MCF 10A (cell line): ENCODE measurements around the gene GPR12. TPM values are rescaled to one million over a fixed set of nuclear protein-coding genes. Genes with fewer than 3 reads are reported as not detected.

Experiments used
- Bru-seq: library from RNA; stranded (reverse); fragments of 400-500 nt; gene quantifications from one replicate; lab custom pipeline; 2021; lab: Mats Ljungman, UMichigan
- BruChase-seq, 2 experiments: library from RNA; stranded (reverse); fragments of 400-500 nt; gene quantifications; one replicate each; lab custom pipeline; 2021; lab: Mats Ljungman, UMichigan
- BruUV-seq: library from RNA; stranded (reverse); fragments of 400-500 nt; replicated peaks from 2 replicates; lab custom pipeline; 2021; lab: Mats Ljungman, UMichigan
- CTCF ChIA-PET: fragments of 300-600 bp; sonication (Branson Sonifier 250); formaldehyde crosslinking; extraction: SDS; loops from one replicate; lab custom pipeline; 2021; ENCODE audit warnings: antibody characterized with exemption, inconsistent platforms; lab: Yijun Ruan, JAX
- POLR2A ChIA-PET: fragments of 300-600, 350-650 bp; sonication (Branson Sonifier 250); formaldehyde crosslinking; extraction: SDS; loops from one replicate; lab custom pipeline; 2020; ENCODE audit warnings: antibody characterized with exemption, inconsistent platforms; lab: Yijun Ruan, JAX
- DNase-seq: peaks from one replicate; pipeline ENCODE4 v3.0.0-alpha.2; 2018; ENCODE audit not compliant: unreplicated experiment
- H3K27ac Mint-ChIP-seq: one replicate; pipeline ENCODE4 v1.8.0; 2022; ENCODE audit warnings: mild to moderate bottlenecking, low read depth, mixed read lengths; ENCODE audit not compliant: unreplicated experiment
- H3K27me3 Mint-ChIP-seq: one replicate; pipeline ENCODE4 v1.8.0; 2022; ENCODE audit warnings: mixed read lengths; ENCODE audit not compliant: insufficient read depth, unreplicated experiment
- H3K36me3 Mint-ChIP-seq: one replicate; pipeline ENCODE4 v1.8.0; 2022; ENCODE audit warnings: mild to moderate bottlenecking, moderate library complexity, mixed read lengths; ENCODE audit not compliant: insufficient read depth, unreplicated experiment
- H3K4me1 Mint-ChIP-seq: one replicate; pipeline ENCODE4 v1.8.0; 2022; ENCODE audit warnings: mixed read lengths; ENCODE audit not compliant: insufficient read depth, unreplicated experiment
- H3K4me3 Mint-ChIP-seq: one replicate; pipeline ENCODE4 v1.8.0; 2022; ENCODE audit warnings: mild to moderate bottlenecking, moderate library complexity, mixed read lengths; ENCODE audit not compliant: unreplicated experiment
- H3K9me3 Mint-ChIP-seq: one replicate; pipeline ENCODE4 v1.8.0; 2022; ENCODE audit warnings: mixed read lengths; ENCODE audit not compliant: unreplicated experiment
- intact Hi-C: fragments of 100-400 bp; cut with micrococcal nuclease; formaldehyde crosslinking; loops from 2 replicates; pipeline ENCODE4 v1.14.1; 2022
- long read RNA-seq: library from polyadenylated mRNA; stranded (forward); transcript quantifications from one replicate; pipeline ENCODE4 v2.0.0, GENCODE V29; 2022
- total RNA-seq: library from RNA; stranded (reverse); gene quantifications from 2 replicates; pipeline ENCODE4 v1.2.3, GENCODE V29; 2022
- TF ChIP-seq, protein P1 (sequence below): fragments of 200-600 bp; IDR thresholded peaks from one replicate; pipeline ENCODE4 v1.8.0; 2022; ENCODE audit warnings: antibody characterized with exemption, mild to moderate bottlenecking; ENCODE audit not compliant: unreplicated experiment

The GPR12 gene, protein sequence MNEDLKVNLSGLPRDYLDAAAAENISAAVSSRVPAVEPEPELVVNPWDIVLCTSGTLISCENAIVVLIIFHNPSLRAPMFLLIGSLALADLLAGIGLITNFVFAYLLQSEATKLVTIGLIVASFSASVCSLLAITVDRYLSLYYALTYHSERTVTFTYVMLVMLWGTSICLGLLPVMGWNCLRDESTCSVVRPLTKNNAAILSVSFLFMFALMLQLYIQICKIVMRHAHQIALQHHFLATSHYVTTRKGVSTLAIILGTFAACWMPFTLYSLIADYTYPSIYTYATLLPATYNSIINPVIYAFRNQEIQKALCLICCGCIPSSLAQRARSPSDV
- total RNA-seq (not detected in 2 replicates), Bru-seq, nascent RNA (not detected), BruChase-seq, experiment 1, labeled RNA remaining after a 6-hour chase (not detected), BruChase-seq, experiment 2, labeled RNA remaining after a 2-hour chase (not detected)
- long read RNA-seq = 0 reads

DNA sequence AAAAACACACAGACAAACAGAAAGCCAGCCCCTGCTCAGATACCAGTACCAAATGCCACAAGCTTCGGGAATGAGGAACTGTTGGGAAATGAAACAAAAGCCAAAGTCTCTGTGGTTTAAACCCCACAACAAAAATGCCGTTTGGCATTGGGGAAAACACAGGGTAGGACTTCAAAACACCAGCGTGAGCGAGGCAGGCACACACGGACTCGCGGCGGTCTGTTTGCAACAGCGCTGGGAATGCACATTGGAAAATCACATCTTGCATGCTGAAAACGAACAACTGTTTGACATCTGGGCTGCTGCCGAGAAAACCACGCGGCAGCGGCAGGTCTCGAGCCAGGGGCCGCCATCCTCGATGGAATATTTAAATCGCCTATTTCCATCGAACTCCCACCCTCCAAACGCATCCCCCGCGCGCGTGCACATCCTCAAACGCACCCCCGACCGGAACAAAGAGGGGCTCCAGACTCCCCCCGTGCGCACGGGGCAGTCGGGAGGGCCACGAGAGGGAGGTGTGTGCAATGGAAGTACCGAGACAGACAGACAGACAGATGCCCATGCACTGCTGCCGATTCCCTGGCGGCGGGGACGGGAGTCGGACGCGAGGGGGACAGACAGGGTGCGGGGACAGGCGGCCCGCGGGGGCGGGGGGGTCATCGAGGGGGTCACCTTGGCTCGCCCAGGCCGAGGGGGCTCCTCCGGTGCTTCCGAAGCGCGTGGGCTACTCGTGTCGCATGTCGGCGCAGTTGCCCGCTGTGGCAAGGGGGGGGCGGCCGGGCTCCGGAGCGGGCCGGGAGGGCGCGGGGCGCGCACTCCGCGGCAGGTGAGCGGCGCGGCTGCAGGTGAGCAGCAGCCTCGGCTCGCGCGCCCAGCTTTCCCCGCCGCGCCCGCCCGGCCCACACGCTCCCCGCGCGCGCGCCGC, at the start of gene GPR12:
Gene GPR12 (minus strand): TSS at position 880 of the 925 bp plus-strand sequence. CDS start 959 bp downstream, outside the sequence.
- no peaks in the 10 kb centered on the region for H3K4me1 Mint-ChIP-seq
- intact Hi-C loops = no loop called here
- TF ChIP-seq, protein P1, sequence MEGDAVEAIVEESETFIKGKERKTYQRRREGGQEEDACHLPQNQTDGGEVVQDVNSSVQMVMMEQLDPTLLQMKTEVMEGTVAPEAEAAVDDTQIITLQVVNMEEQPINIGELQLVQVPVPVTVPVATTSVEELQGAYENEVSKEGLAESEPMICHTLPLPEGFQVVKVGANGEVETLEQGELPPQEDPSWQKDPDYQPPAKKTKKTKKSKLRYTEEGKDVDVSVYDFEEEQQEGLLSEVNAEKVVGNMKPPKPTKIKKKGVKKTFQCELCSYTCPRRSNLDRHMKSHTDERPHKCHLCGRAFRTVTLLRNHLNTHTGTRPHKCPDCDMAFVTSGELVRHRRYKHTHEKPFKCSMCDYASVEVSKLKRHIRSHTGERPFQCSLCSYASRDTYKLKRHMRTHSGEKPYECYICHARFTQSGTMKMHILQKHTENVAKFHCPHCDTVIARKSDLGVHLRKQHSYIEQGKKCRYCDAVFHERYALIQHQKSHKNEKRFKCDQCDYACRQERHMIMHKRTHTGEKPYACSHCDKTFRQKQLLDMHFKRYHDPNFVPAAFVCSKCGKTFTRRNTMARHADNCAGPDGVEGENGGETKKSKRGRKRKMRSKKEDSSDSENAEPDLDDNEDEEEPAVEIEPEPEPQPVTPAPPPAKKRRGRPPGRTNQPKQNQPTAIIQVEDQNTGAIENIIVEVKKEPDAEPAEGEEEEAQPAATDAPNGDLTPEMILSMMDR = no peak
- no peaks in the 10 kb centered on the region for H3K9me3 Mint-ChIP-seq
- peaks cover 90% of the 10 kb centered on the region for H3K27me3 Mint-ChIP-seq
- CTCF ChIA-PET = interaction anchor here (0.9 to 1.0 kb wide), 2 partner anchors 10 to 172 kb away, joined by 3 read pairs; no protein-coding TSS in a partner anchor
- no TSS peak for BruUV-seq
- POLR2A ChIA-PET = interaction anchor here (0.8 kb wide), 1 partner anchor 10 kb away, joined by 4 read pairs; no protein-coding TSS in a partner anchor
- peak within 1 kb of the TSS; percentile 35 for H3K4me3 Mint-ChIP-seq
- no peaks in the 10 kb centered on the region for H3K36me3 Mint-ChIP-seq
- H3K27ac Mint-ChIP-seq = no peak within 1 kb of the TSS
- no peak for DNase-seq

DNA sequence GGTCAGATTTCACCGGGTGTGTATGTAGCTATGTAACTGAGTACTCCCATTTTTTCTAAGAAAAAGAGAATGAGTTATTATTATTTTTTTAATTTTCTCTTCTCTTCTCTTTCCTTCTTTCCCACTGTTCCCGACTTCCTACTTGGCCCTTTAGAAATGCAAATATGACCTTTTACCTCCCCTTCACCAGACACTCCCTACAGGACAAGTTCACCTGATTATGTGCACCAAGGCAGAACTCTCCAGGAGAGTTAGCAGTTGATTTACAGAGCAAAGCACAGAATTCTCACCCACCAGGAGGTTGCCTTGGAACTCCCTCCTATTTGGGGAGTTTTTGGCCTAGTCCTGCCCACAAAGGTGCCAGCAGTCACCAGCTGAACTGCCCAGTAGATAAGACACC, 49.5 kb upstream of the GPR12 start:
- Mint-ChIP-seq H3K36me3 (no peaks in the 10 kb centered on the region), H3K4me1 (no peaks in the 10 kb centered on the region), H3K27me3 (peaks cover 69% of the 10 kb centered on the region), H3K4me3 (no peak overlapping the region), H3K27ac (no peak overlapping the region), H3K9me3 (no peaks in the 10 kb centered on the region)
- ChIA-PET POLR2A (no interaction called here), CTCF (interaction anchor here (0.6 kb wide), 1 partner anchor 82 kb away, joined by 3 read pairs; no protein-coding TSS in a partner anchor)
- TF ChIP-seq, protein P1 = no peak
- no peak for DNase-seq
- BruUV-seq = no TSS peak
- intact Hi-C loops = no loop called here

DNA sequence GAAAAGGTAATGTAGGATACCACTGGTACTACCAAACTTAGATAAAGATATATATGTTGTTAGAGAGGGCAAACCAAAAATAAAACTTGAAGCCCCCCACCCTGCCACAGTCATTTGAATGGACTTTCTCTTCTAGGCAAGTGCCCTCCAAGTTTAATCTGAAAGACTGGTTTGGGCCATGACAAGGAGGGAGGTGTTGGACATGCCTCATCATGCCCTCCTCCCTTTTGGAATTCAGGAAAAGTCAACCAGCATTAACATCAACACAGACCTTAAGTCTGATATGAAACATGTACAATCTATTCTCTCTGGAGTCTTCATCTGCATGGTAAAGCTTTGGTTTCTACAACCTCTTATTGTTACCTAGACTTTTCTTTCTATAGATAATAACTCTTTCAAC, 46.3 kb upstream of the GPR12 start:
- BruUV-seq = no TSS peak
- CTCF ChIA-PET = no interaction called here
- H3K9me3 Mint-ChIP-seq = no peaks in the 10 kb centered on the region
- POLR2A ChIA-PET = no interaction called here
- no peak overlapping the region for H3K4me3 Mint-ChIP-seq
- TF ChIP-seq, protein P1 = no peak
- H3K27me3 Mint-ChIP-seq = peaks cover 82% of the 10 kb centered on the region
- intact Hi-C loops = no loop called here
- no peaks in the 10 kb centered on the region for H3K4me1 Mint-ChIP-seq
- no peaks in the 10 kb centered on the region for H3K36me3 Mint-ChIP-seq
- H3K27ac Mint-ChIP-seq = no peak overlapping the region
- no peak for DNase-seq

DNA sequence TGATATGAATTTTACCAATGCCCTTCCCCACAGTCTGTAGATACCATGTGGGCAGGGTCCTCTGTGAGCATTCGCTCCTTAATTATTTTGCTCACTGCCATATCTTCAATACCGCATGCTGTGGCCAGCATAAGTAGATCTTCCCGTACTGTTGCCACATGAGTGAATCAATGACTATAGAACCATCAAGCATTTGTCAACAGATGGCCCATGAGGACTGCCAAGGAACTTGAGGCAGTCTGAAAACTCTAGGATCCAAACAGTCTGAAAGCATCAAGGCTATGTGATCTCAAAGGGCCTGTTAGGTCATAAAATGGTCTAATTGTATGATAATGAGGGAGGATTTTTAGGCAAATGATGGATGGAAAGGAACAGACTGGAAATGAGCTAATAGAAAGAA, 27.4 kb upstream of the GPR12 start:
- H3K9me3 Mint-ChIP-seq = no peaks in the 10 kb centered on the region
- ChIA-PET CTCF (no interaction called here), POLR2A (interaction anchor here (0.9 kb wide), 1 partner anchor 27 kb away, joined by 3 read pairs; no protein-coding TSS in a partner anchor)
- intact Hi-C loops = no loop called here
- peaks cover 42% of the 10 kb centered on the region for H3K27me3 Mint-ChIP-seq
- TF ChIP-seq, protein P1 = no peak
- H3K36me3 Mint-ChIP-seq = no peaks in the 10 kb centered on the region
- no peaks in the 10 kb centered on the region for H3K4me1 Mint-ChIP-seq
- no TSS peak for BruUV-seq
- no peak overlapping the region for H3K27ac Mint-ChIP-seq
- DNase-seq = no peak
- H3K4me3 Mint-ChIP-seq = no peak overlapping the region
